ENCODE results near the gene HFE. TPM values are rescaled to one million over a fixed set of nuclear protein-coding genes. Genes with fewer than 3 reads are reported as not detected.

The HFE gene
- polyA plus RNA-seq, 1 donor (not counting 4 experiments of a cell fraction or from before 2014, with no cell fraction given) = 18.4 TPM

DNA sequence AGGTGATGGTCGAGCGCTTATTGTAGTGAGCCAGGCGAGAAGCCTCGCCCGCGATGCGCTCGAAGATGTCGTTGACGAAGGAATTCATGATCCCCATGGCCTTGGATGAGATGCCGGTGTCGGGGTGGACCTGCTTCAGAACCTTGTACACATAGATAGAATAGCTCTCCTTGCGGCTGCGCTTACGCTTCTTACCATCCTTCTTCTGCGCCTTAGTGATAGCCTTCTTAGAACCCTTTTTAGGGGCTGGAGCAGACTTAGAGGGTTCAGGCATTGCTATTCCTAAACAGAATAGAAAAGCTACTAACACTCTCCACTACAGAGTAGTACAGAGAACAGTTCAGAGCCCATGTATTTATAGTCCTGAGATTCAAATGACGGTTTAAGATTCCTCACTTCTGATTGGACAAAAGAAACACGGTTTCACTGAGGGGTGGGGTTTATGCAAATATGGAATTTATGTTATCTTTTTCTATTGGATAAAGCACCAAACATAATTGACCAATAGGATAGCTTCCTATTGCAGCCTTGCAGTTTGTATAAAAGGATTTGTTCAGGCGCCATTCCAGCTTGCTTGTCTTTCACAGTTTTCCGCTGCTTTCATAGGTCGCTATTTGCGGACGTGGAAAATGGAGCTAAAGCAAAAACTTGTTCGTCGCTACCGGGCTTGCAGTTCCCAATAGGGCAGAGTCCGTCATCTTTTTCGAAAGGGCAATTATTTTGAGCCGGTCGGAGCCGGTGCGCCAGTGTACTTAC, 43.7 kb upstream of the HFE start:
- peak overlapping the region; percentile 82 for H3K27ac ChIP-seq (ENCODE audit: control insufficient read depth, insufficient read depth, low read length)
- TF ChIP-seq EZH2 (IDR thresholded peaks at IDR 0.05; ENCODE audit: low read length) = no peak
- TF ChIP-seq, protein P1, sequence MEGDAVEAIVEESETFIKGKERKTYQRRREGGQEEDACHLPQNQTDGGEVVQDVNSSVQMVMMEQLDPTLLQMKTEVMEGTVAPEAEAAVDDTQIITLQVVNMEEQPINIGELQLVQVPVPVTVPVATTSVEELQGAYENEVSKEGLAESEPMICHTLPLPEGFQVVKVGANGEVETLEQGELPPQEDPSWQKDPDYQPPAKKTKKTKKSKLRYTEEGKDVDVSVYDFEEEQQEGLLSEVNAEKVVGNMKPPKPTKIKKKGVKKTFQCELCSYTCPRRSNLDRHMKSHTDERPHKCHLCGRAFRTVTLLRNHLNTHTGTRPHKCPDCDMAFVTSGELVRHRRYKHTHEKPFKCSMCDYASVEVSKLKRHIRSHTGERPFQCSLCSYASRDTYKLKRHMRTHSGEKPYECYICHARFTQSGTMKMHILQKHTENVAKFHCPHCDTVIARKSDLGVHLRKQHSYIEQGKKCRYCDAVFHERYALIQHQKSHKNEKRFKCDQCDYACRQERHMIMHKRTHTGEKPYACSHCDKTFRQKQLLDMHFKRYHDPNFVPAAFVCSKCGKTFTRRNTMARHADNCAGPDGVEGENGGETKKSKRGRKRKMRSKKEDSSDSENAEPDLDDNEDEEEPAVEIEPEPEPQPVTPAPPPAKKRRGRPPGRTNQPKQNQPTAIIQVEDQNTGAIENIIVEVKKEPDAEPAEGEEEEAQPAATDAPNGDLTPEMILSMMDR (optimal IDR thresholded peaks at IDR 0.05 in 1 of 3, IDR thresholded peaks at IDR 0.05 in 1 of 3, conservative IDR thresholded peaks at IDR 0.05 in 1 of 3; ENCODE audit: extremely low read depth in 1 of 3, insufficient read depth in 2 of 3, low read length in 3 of 3) = no peak
- H3K4me3 ChIP-seq (ENCODE audit: control insufficient read depth in 2 of 3, extremely low read depth in 1 of 3, insufficient read depth in 2 of 3, low read depth in 1 of 3, low read length in 3 of 3) = peak overlapping the region; percentile 40 to 66 (median 62)
- H3K4me1 ChIP-seq (ENCODE audit: control insufficient read depth, extremely low read depth, insufficient read depth, low read length) = peaks cover 34% of the 10 kb centered on the region
- no peaks in the 10 kb centered on the region for H3K36me3 ChIP-seq (ENCODE audit: control insufficient read depth in 2 of 2, extremely low read depth in 1 of 2, insufficient read depth in 2 of 2, low read length in 2 of 2)
- peak overlapping the region; percentile 95 for H3K4me2 ChIP-seq (ENCODE audit: control insufficient read depth, extremely low read depth, insufficient read depth, low read depth, low read length)
- peak overlapping the region; percentile 59 for H2AFZ ChIP-seq (ENCODE audit: control insufficient read depth, low read length)
- no peaks in the 10 kb centered on the region for H3K79me2 ChIP-seq (ENCODE audit: control insufficient read depth, insufficient read depth, low read length)
- no peaks in the 10 kb centered on the region for H3K27me3 ChIP-seq (ENCODE audit: control insufficient read depth, extremely low read depth, insufficient read depth, low read length)
- H3K9me1 ChIP-seq (ENCODE audit: control insufficient read depth, extremely low read depth, insufficient read depth, low read length) = no peaks in the 10 kb centered on the region
- dilution Hi-C loops (cut with MboI; ENCODE audit: extremely low pct_ligation_motif_present, low sequenced_read_pairs) = no loop called here
- peak; percentile 69 for FAIRE-seq
- peak overlapping the region; percentile 72 for H3K9ac ChIP-seq (ENCODE audit: control insufficient read depth, extremely low read depth, insufficient read depth, low read length)
- no peaks in the 10 kb centered on the region for H3K9me3 ChIP-seq (ENCODE audit: control insufficient read depth, low read depth, low read length)
- H4K20me1 ChIP-seq (ENCODE audit: control insufficient read depth, extremely low read depth, insufficient read depth, low read length) = no peaks in the 10 kb centered on the region
- DNase-seq (ENCODE audit: low read depth, low spot score) = no peak

DNA sequence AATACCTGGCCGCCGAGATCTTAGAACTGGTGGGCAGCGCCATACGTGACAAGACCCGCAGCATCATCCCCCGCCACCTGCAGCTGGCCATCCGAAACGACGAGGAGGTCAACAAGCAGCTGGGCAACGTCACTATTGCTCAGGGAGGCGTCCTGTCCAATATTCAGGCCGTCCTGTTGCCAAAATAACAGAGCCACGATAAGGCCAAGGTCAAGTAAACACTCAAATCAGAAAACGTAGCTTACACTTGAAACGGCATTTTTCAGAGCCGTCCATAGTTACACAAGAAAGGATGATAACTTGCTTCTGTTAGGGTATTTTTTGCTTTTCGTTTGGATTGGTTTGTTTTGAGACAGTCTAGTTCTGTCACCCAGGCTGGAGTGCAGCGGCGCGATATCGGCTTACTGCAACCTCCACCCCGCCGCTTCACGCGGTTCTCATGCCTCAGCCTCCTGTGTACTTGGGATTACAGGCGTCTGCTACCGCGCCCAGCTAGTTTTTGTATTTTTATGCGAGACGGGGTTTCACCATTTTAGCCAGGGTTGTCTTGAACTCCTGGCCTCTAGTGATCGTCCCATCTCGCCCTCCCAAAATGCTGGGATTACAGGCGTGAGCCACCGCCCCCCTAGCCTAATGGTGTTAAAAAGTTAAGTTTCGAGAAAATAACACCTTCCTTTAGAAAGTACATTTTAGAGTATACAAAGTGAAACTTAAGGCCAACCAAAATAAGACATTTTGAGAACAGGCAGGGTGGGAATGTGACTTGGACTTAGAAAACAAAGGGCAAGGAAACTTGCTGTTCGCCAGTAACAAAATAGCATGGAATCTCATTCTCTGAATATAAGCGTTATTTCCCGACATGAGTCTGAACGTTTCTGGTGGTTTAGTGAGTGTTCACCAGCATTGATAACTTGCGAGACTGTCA, 42.8 kb upstream of the HFE start:
- dilution Hi-C loops (cut with MboI; ENCODE audit: extremely low pct_ligation_motif_present, low sequenced_read_pairs) = no loop called here
- peak overlapping the region; percentile 72 for H3K9ac ChIP-seq (ENCODE audit: control insufficient read depth, extremely low read depth, insufficient read depth, low read length)
- peak overlapping the region; percentile 95 for H3K4me2 ChIP-seq (ENCODE audit: control insufficient read depth, extremely low read depth, insufficient read depth, low read depth, low read length)
- no peaks in the 10 kb centered on the region for H4K20me1 ChIP-seq (ENCODE audit: control insufficient read depth, extremely low read depth, insufficient read depth, low read length)
- no peaks in the 10 kb centered on the region for H3K36me3 ChIP-seq (ENCODE audit: control insufficient read depth in 2 of 2, extremely low read depth in 1 of 2, insufficient read depth in 2 of 2, low read length in 2 of 2)
- TF ChIP-seq, protein P1 (optimal IDR thresholded peaks at IDR 0.05 in 1 of 3, IDR thresholded peaks at IDR 0.05 in 1 of 3, conservative IDR thresholded peaks at IDR 0.05 in 1 of 3; ENCODE audit: extremely low read depth in 1 of 3, insufficient read depth in 2 of 3, low read length in 3 of 3) = no peak
- TF ChIP-seq EZH2 (IDR thresholded peaks at IDR 0.05; ENCODE audit: low read length) = no peak
- H3K79me2 ChIP-seq (ENCODE audit: control insufficient read depth, insufficient read depth, low read length) = no peaks in the 10 kb centered on the region
- FAIRE-seq = no peak
- H2AFZ ChIP-seq (ENCODE audit: control insufficient read depth, low read length) = peak overlapping the region; percentile 75
- H3K4me3 ChIP-seq (ENCODE audit: control insufficient read depth in 2 of 3, extremely low read depth in 1 of 3, insufficient read depth in 2 of 3, low read depth in 1 of 3, low read length in 3 of 3) = peak overlapping the region; percentile 40 to 66 (median 62)
- no peaks in the 10 kb centered on the region for H3K9me3 ChIP-seq (ENCODE audit: control insufficient read depth, low read depth, low read length)
- DNase-seq (ENCODE audit: low read depth, low spot score) = no peak
- peaks cover 37% of the 10 kb centered on the region for H3K4me1 ChIP-seq (ENCODE audit: control insufficient read depth, extremely low read depth, insufficient read depth, low read length)
- H3K9me1 ChIP-seq (ENCODE audit: control insufficient read depth, extremely low read depth, insufficient read depth, low read length) = no peaks in the 10 kb centered on the region
- H3K27me3 ChIP-seq (ENCODE audit: control insufficient read depth, extremely low read depth, insufficient read depth, low read length) = no peaks in the 10 kb centered on the region
- peak overlapping the region; percentile 82 for H3K27ac ChIP-seq (ENCODE audit: control insufficient read depth, insufficient read depth, low read length)

Data from keratinocyte (primary cell).